GM19351 (cell line): ENCODE data around the gene PEX14.
"Not testable (repeated sequence)": the region's sequence is repeated elsewhere in the genome, so short reads cannot be mapped to it uniquely, and the experiment has no call there.

Experiments used
- ATAC-seq: cut with Tn5 transposase; IDR thresholded peaks from one replicate; pipeline ENCODE4 v1.9.1; 2021; ENCODE audit warnings: mild to moderate bottlenecking, moderate library complexity; ENCODE audit not compliant: unreplicated experiment

PEX14 gene

DNA sequence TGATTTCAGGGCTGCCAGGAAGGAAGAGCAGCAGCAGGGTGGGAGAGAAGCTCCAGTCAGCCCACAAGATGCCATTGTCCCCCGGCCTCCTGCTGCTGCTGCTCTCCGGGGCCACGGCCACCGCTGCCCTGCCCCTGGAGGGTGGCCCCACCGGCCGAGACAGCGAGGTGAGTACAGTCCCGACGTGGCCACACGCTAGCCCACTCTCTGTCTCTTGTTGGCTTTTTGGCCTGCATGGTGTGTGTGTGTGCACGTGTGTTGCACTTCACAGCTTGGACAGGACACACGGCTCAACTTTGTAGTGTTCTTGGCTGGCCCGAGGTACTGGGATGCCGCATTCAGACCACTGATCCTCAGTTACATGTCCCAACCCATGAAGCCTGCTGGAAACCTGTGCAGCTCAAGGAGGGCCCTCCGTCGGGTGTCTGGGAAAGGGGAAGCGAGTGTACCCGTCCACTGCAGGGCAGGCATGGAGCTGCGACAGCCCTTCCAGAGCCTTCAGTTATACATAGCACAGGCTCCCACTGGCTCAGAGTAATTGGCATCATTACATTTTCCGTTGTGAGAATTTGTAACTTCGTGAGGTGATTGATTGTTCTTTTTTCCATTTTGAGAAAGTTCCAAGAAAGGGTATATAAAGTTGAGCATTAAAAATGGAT lies 24.5 kb upstream of the PEX14 start:
- ATAC-seq: no peak

DNA sequence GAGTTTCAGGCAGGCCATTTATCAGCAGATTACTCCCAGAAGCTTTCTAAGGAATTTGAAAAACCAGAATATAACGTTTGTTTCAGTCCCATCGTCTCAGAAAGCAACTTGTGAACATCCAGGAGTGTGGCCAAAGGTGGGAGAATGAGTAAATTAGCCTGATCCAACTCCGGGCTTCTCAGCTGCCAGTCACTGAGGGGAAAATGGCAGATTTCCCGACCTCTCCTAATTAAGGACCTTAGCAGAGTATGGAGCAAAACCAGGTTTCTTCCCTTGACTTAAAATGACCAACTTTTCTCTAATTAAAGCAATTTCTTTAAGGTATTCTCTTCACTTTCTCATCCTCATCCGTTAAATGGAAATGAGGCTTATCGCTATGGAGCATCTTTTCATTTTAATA lies 23.9 kb upstream of the PEX14 start:
- ATAC-seq: no peak

DNA sequence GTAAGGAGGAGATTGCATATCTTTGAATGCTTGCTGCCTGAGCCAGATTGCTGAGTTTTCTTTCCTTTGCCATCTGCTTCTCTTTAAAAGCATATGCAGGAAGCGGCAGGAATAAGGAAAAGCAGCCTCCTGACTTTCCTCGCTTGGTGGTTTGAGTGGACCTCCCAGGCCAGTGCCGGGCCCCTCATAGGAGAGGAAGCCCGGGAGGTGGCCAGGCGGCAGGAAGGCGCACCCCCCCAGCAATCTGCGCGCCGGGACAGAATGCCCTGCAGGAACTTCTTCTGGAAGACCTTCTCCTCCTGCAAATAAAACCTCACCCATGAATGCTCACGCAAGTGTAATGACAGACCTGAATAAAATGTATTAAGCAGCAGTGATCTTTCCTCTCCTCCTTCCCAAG lies 23.5 kb upstream of the PEX14 start:
- no peak for ATAC-seq

DNA sequence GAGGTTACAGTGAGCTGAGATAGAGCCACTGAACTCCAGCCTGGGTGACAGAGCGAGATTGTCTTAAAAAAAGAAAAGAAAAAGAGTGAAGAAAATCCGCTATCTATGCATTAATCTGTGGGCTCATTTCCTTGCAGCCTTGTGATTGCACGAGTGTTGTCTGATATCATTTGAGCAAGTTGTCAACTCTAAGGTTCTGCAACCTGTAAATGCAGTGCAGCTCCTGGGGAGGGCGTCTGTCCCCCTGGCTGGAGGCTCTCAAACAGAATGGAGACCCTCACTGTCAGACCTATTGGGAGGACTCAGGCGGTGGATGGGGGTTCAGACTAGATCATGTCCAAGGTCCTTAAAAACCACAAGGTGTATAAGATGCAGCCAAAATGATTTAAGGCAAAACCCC lies 18.7 kb upstream of the PEX14 start:
- ATAC-seq: no peak

DNA sequence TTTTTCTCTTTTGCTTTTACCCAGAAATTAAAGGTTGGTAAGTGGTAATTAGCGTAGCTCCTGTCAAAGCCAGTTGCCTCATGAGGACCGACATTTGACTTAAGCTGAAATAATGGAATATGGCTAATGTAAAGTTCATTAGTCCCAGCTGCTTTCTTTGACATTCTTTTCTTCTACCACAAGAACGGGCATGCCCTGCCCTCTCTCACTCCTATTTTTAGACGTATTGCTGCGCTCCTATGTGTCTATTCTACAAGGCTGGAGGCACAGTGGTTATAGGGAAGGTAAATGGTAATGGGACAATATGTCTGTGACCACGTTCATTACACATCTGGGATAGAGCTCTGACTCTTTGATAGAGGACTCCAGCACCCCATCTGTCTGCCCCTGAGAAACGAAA lies 18.1 kb upstream of the PEX14 start:
- ATAC-seq: no peak

DNA sequence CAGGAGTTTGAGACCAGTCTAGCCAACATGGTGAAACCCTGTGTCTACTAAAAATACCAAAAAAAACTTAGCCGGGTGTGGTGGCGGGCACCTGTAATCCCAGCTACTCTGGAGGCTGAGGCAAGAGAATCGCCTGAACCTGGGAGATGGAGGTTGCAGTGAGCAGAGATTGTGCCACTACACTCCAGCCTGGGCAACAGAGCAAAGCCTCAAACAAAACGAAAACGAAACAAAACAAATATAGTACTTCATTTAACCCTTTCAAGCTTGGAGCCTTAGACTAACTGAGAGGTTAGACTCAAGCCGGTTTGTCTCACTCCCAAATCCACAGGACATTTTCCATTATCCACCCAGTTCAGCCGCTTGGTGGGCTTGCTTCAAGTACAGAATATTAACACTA lies 17.3 kb upstream of the PEX14 start:
- not testable (repeated sequence) for ATAC-seq

DNA sequence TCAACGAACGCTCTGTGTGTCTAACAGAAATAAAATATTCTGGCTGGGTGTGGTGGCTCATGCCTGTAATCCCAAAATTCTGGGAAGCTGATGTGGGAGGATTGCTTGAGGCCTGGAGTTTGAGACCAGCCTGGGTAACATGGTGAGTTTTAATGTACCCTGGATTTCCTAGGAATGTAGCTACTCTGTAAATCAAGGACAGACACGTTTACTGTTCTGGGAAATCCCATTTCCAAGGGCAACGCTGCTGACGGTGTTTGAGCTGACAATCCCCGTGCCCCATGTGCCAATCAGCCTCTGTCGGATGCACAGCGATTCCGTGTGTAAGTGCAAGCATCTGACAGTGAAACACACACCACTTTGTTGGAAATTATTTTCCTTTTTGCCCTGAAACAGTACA lies 16.9 kb upstream of the PEX14 start:
- ATAC-seq: no peak

DNA sequence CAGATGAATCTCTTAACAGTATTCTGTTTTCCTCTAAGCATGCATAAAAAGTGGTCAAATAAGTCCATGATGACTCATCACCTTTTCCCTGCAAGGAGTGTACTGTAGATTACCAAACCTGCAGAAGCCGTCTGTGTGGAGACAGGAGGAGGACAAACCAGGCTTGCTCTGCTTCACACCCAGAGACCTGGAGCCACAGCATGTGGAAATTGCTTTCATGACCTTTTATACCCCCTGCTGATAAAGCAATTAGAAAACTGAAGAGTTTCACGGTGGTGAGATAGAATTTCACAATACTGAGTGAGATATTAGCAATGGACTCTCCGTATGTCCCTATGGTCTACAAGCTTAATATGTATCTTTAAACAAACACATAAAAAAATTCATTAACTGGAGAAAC lies 15.6 kb upstream of the PEX14 start:
- no peak for ATAC-seq

DNA sequence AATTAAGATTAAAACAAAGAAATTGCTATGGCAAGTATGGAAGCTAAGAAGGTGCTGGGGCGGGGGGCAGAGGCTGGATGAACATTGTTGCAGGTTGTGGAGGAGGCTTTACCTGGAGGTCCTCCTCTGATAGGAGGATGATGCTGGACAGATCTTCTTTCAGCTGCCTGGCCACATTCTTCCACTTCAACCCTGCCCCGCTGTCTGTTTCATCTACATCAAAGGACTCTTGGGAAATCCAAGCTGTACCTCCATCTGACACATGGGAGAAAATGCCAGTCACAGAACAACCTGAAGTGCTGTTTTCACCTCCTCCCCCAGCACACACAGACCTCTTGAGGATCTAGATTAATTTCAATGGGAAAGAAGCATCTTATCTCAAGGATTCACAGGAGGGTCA lies 7.7 kb upstream of the PEX14 start:
- ATAC-seq: no peak

DNA sequence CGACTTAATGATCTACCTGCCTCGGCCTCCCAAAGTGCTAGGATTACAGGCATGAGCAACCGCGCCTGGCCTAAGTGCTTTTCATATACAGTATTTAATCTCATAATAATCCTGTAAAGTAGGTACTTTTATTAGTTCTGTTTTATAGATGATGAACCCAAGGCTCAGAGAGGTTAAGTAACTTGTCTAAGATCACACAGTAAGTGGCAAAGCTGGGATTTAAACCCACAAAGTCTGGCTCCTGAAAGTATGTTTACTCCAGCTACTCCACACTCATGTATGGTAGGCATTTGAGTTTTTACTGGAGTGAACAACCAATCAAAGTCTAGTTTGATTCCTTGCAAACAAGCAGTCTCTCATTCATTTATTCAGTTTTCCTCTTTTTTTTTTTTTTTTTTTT lies 4.7 kb upstream of the PEX14 start:
- no peak for ATAC-seq

DNA sequence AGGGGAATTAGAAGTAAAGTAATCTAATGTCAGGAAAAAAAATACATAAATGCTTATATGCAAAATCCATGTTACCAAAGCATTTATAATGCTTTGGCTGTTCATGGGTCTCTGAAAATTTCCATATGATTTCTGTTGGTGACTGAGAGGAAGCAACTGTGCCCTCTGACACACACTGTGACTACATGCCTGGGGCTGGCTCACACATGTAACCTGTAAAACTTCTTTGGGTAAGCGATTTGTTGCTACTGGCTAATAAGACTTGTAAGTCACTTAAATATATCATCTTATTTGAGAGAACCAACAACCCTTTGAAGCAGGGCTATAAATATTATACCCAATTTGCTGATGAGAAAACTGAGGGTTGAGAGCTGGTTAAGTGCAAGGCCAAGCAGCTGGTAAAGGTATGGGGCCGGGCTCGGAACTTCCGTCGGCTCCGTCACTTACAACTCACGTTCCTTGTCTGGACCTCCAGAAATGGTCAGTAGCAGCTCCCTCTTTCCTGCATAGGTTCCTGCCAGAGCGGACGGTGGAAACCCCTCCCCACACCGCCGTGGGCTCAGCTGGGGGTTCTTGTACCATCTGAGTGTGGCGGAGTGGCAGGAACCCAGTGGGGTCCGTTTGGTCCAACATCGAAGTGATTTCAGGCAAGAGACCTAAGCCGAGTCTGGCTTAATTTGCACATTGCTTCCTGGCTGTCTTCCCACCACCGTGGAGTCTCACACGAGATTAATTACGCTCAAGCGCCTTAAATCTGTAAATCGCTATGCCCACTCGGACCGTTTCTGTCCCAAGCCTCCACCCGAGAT lies 3.1 kb upstream of the PEX14 start:
- peak; percentile 1 for ATAC-seq

DNA sequence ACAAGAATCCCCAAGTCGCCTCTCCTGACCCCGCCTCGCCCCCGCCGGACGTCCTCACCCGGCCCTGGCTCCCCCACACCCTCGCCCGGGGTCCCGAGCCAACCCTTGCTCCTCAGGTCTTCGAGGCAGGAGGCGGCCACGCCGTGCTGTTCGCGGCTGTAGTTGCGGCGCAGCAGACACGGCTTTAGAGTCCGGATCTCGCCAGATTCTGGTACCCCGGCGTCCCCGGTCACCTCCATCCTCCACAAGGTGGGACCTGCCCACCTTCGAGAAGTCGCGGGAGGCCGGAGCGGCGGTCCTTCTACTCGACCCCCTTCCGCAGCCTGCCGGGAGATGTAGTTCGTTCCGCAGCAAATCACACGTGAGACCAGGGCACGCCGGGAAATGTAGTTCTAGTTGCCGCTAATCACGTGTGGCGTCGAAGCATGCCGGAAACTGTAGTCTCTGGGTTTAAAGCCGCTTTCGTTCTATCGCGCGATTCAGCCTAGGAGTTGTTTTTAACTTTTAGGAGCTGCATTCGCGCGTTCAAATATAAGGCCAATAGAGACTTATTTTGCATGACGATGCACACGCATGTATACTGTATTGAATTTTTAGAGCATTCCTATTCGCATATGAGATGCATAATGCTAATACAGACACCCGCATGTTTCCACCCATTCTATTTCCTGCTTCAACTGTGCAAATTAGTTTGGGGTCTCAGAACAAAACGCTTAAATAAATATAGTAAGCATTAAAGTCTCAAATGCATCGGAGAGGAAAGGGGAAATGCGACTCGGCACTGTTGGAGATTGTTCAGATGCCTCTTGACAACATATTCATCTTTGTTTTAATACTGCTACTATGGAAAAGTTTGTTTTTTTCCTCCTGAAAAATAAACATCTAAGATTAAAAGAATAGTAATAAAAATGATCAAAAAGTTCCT lies 2.3 kb upstream of the PEX14 start, which contains the start of gene DFFA:
DFFA (minus strand) TSS at position 310 of the 925 bp plus-strand sequence; CDS start at position 239, 71 bp downstream.
- peak; percentile 83 for ATAC-seq

DNA sequence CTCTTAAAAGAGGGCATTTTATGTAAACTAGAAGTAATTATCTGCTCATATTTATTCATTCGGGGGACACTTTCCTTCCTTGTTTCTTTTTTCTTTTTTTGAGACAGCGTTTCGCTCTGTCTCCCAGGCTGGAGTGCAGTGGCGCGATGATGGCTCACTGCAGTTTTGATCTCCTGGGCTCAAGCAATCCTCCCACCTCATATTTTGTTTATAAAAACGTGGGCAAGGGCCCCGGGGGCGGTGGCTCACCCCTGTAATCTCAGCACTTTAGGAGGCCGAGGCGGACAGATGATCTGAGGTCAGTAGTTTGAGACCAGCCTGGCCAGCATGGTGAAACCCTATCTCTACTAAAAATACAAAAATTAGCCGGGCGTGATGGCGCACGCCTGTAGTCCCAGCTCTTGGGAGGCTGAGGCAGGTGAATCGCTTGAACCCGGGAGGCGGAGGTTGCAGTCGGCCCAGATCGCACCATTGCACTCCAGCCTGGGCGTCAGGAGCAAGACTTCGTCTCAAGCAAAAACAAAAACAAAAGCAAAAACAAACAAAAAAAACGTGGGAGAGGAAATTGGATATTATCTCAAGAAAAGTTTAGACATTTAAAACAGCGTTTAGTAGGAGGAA lies 1.5 kb upstream of the PEX14 start:
- ATAC-seq: no peak

DNA sequence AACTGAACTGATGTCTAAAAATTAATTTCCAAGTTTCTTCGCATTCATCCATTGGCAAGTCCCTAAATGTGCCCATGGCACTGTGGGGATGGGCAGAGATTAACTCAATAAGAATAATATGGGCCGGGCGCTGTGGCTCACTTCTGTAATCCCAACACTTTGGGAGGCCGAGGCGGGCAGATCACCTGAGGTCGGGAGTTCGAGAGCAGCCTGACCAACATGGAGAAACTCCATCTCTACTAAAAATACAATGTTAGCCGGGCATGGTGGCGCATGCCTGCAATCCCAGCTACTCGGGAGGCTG lies 489 bp upstream of the PEX14 start:
- ATAC-seq: not testable (repeated sequence)

DNA sequence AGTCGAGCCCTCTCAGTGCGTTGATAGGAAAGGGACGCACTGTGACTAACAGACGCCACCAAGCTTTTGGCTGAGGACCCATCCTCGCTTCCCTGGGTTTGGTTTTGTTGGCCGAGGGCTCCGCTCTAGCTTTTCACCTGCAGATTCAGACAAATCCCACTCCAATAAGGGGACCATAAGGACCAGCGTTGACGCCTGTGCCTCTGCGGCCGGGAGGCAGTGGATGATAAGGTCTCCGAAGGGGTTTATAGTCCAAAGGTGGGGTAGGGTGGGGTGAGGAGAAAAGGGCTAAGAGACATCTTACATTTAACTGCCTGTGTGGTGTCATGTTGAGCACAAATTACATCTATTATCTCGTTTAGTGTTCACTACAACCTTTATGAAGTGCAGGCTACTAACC lies 760 bp downstream of the PEX14 start:
- no peak for ATAC-seq

DNA sequence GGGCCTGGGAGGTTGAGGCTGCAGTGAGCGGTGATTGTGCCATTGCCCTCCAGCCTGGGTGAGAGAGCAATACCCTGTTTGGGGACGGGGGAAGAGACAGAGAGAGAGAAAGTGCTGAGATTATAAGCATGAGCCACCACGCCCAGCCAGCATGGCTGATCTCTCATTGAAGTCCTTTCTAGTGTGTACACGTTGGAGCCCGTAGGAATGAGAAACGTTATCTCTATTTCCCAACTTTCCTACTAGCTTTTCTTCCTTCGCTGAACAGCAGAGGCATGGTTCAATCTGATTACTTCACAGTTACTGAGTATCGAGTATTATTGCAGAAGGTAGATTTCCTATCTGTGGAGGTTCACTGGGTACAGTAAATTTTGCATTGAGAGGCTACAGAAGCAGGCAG lies 4.5 kb downstream of the PEX14 start:
- no peak for ATAC-seq

DNA sequence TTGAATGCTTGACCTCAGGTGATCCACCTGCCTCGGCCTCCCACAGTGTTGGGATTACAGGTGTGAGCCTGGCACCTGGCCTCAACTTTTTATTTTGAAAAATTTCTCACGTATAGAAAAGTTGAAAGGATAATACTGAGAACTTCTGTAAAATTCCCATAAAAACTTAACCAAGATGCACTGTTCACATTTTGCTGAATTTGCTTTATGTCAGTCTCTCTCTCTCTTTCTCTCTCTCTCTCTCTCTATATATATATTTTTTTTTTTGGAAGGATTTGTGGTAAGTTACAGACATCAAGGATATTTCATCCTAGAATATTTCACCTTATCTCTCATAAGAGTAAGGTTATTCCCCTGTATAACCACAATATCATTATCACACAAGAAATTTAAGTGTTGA lies 5.9 kb downstream of the PEX14 start:
- ATAC-seq: no peak

DNA sequence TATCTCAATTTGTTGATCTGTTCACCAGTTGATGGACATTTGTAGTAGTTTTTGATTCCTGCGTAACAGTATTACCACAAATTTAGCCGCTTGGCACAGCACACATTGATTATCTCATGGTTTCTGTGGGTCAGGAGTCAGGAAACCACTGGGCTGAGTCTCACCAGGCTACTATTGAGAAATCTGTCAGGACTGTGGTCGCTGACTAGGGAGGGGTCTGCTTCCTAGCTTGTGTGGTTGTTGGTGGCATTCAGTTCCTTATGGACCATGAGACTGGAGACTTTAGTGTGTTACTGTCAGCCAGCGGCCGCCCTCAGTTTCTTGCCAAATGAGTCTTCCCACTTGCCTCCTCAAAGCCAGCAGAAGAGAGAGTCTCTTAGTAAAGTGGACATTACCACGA lies 9.8 kb downstream of the PEX14 start:
- ATAC-seq: no peak

DNA sequence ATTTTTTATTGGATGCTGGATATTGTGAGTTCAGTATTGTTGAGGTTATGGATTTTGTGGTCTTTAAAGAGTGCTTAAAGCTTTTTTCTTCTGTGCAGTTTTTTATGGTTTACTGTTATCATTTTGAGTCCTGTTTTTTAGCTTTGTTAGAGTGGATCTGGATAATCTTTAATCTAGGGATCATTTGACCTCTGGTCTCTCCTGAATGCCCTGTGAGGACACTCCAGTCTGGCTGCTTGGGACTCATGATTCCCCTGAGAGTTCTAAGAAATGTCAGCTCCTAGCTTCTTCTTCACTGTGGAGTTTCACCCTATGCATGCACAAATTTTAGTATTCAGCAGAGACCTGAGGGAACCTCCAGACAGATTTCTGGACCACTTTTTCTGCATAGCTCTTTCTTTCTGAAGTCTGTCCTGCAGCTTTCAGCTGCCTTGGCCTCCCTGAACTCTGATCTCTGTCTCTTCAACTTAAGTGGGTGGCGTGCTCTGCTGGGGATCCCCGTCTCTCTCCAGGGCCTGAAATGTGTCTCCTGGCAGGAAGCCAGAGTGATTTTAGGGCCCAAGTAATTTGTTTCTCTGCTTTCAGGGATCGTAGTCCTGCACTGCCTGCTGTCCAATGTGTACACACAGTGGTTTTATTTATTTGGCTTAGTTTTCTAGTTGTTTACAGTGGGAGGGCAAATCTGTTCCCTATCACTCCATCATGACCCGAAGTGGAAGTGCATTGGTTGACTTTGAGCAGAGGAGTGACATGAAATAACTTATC lies 14.7 kb downstream of the PEX14 start:
- no peak for ATAC-seq

DNA sequence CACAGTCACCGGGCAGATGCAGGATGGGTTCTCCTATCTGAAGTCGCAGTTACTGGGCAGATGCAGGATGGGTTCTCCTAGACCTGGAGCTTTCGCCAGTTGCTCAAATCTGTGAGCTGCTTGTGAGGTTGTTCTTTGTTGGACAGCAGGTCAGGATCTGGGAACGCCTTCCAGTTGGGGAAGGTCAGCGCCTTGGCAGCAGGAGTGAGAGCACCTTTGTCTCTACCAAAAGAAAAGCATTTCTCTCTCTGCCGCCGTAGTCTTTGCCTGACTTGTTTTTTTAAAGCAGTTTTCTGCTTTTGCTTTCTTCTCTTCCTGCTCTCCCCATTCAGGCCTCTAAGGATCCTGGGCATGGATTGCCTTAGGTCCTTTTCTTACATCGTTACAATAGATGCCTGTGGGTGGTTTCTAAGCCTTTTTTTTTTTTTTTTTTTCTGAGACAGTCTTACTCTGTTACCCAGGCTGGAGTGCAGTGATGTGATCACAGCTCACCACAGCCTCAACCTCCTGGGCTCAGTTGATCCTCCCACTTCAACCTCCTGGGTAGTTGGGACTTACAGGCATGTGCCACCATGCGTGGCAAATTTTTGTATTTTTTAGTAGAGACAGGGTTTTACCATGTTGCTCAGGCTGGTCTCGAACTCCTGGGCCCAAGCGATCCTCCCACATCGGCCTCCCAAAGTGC lies 15.7 kb downstream of the PEX14 start:
- no peak for ATAC-seq
